Measurements from ENCODE around the gene RAET1G.
"Not testable (repeated sequence)": the region's sequence is repeated elsewhere in the genome, so short reads cannot be mapped to it uniquely, and the experiment has no call there.

RAET1G gene

GRCh38 chr6:149925253-149925973 is 2.5 kb upstream of the RAET1G start:
- Histone ChIP-seq H3K9ac (no peak overlapping the region), H3K27ac (no peak overlapping the region), H2AFZ (ENCODE audit: low read depth) (no peak overlapping the region), H3K36me3 (ENCODE audit: insufficient read depth) (no peaks in the 10 kb centered on the region), H3K4me1 (ENCODE audit: low read depth, poor library complexity, severe bottlenecking) (no peaks in the 10 kb centered on the region), H3K27me3 (ENCODE audit: insufficient read depth, low read depth) (peaks cover 57% of the 10 kb centered on the region), H4K20me1 (ENCODE audit: insufficient read depth) (no peaks in the 10 kb centered on the region), H3K79me2 (ENCODE audit: insufficient read depth, low read depth) (no peaks in the 10 kb centered on the region), H3K4me3 (IDR thresholded peaks at IDR 0.05; ENCODE audit: insufficient read depth, low read depth, low read length) (no peak overlapping the region), H3K4me2 (no peak overlapping the region; the same call in 1 of the 2 replicates)
- TF ChIP-seq CTCF (conservative IDR thresholded peaks at IDR 0.05; ENCODE audit: low read depth, low read length): no peak

GRCh38 chr6:149924933-149925252 is 2.0 kb upstream of the RAET1G start:
- no peak overlapping the region for H3K4me3 ChIP-seq (IDR thresholded peaks at IDR 0.05; ENCODE audit: insufficient read depth, low read depth, low read length)
- H3K27ac ChIP-seq: no peak overlapping the region
- no peaks in the 10 kb centered on the region for H3K36me3 ChIP-seq (ENCODE audit: insufficient read depth)
- TF ChIP-seq CTCF (conservative IDR thresholded peaks at IDR 0.05; ENCODE audit: low read depth, low read length): no peak
- H3K79me2 ChIP-seq (ENCODE audit: insufficient read depth, low read depth): no peaks in the 10 kb centered on the region
- H3K27me3 ChIP-seq (ENCODE audit: insufficient read depth, low read depth): peaks cover 54% of the 10 kb centered on the region
- no peak overlapping the region for H2AFZ ChIP-seq (ENCODE audit: low read depth)
- no peak overlapping the region for H3K9ac ChIP-seq
- no peak overlapping the region for H3K4me2 ChIP-seq
- H3K4me1 ChIP-seq (ENCODE audit: low read depth, poor library complexity, severe bottlenecking): no peaks in the 10 kb centered on the region
- no peaks in the 10 kb centered on the region for H4K20me1 ChIP-seq (ENCODE audit: insufficient read depth)

GRCh38 chr6:149924206-149924932 is 1.4 kb upstream of the RAET1G start:
- Histone ChIP-seq H3K36me3 (ENCODE audit: insufficient read depth) (no peaks in the 10 kb centered on the region), H3K27ac (no peak overlapping the region), H3K4me3 (IDR thresholded peaks at IDR 0.05; ENCODE audit: insufficient read depth, low read depth, low read length) (no peak overlapping the region), H3K79me2 (ENCODE audit: insufficient read depth, low read depth) (no peaks in the 10 kb centered on the region), H4K20me1 (ENCODE audit: insufficient read depth) (no peaks in the 10 kb centered on the region), H3K4me1 (ENCODE audit: low read depth, poor library complexity, severe bottlenecking) (no peaks in the 10 kb centered on the region), H3K9ac (no peak overlapping the region), H3K4me2 (no peak overlapping the region), H3K27me3 (ENCODE audit: insufficient read depth, low read depth) (peaks cover 50% of the 10 kb centered on the region), H2AFZ (ENCODE audit: low read depth) (no peak overlapping the region)
- no peak for TF ChIP-seq CTCF (conservative IDR thresholded peaks at IDR 0.05; ENCODE audit: low read depth, low read length)

GRCh38 chr6:149923327-149923986 is 536 bp upstream of the RAET1G start:
- TF ChIP-seq CTCF (conservative IDR thresholded peaks at IDR 0.05; ENCODE audit: low read depth, low read length): no peak
- H3K79me2 ChIP-seq (ENCODE audit: insufficient read depth, low read depth): no peaks in the 10 kb centered on the region
- H3K36me3 ChIP-seq (ENCODE audit: insufficient read depth): no peaks in the 10 kb centered on the region
- H3K9ac ChIP-seq: no peak overlapping the region
- no peak overlapping the region for H2AFZ ChIP-seq (ENCODE audit: low read depth)
- H3K27me3 ChIP-seq (ENCODE audit: insufficient read depth, low read depth): peaks cover 53% of the 10 kb centered on the region
- H3K4me1 ChIP-seq (ENCODE audit: low read depth, poor library complexity, severe bottlenecking): no peaks in the 10 kb centered on the region
- H4K20me1 ChIP-seq (ENCODE audit: insufficient read depth): no peaks in the 10 kb centered on the region
- H3K27ac ChIP-seq: no peak overlapping the region
- no peak overlapping the region for H3K4me3 ChIP-seq (IDR thresholded peaks at IDR 0.05; ENCODE audit: insufficient read depth, low read depth, low read length)
- no peak overlapping the region for H3K4me2 ChIP-seq

- not testable (repeated sequence) for H3K79me2 ChIP-seq (ENCODE audit: insufficient read depth, low read depth); H3K4me3 ChIP-seq (IDR thresholded peaks at IDR 0.05; ENCODE audit: insufficient read depth, low read depth, low read length); H3K9ac ChIP-seq; H2AFZ ChIP-seq (ENCODE audit: low read depth); H4K20me1 ChIP-seq (ENCODE audit: insufficient read depth); H3K36me3 ChIP-seq (ENCODE audit: insufficient read depth); H3K4me1 ChIP-seq (ENCODE audit: low read depth, poor library complexity, severe bottlenecking); H3K27ac ChIP-seq; H3K4me2 ChIP-seq
- H3K27me3 ChIP-seq (ENCODE audit: insufficient read depth, low read depth): peaks cover 56% of the 10 kb centered on the region
These were observed 830 bp downstream of the RAET1G start for GRCh38 chr6:149922091-149922490.
